ENCODE results near the gene PAX5. TPM values are rescaled to one million over a fixed set of nuclear protein-coding genes. Genes with fewer than 3 reads are reported as not detected.
"Not testable (repeated sequence)": the region's sequence is repeated elsewhere in the genome, so short reads cannot be mapped to it uniquely, and the experiment has no call there.

PAX5 gene
- total and polyA plus RNA-seq, 2 experiments from 2014 or later = not detected

GRCh38 chr9:37061768-37062167, 27.7 kb upstream of the PAX5 start:
- Histone ChIP-seq H3K27me3 (replicated peaks; ENCODE audit: insufficient read depth) (peaks cover 50% of the 10 kb centered on the region), H3K27ac (no peak overlapping the region), H3K4me3 (no peak overlapping the region), H3K9me2 (ENCODE audit: insufficient read depth) (no peaks in the 10 kb centered on the region), H2AFZ (no peak overlapping the region), H3K36me3 (ENCODE audit: low read depth) (no peaks in the 10 kb centered on the region), H3K9ac (no peak overlapping the region), H3K79me2 (ENCODE audit: insufficient read depth) (no peaks in the 10 kb centered on the region), H4K20me1 (ENCODE audit: insufficient read depth) (no peaks in the 10 kb centered on the region), H3K9me3 (ENCODE audit: low read depth) (no peaks in the 10 kb centered on the region), H3K4me1 (ENCODE audit: insufficient read depth) (no peaks in the 10 kb centered on the region), H3K4me2 (ENCODE audit: unreplicated experiment) (no peak overlapping the region), H3F3A (ENCODE audit: insufficient read depth) (no peaks in the 10 kb centered on the region)
- no peak for DNase-seq
- TF ChIP-seq EZH2phosphoT487 (IDR thresholded peaks at IDR 0.05; ENCODE audit: insufficient read depth, low read depth) = no peak
- TF ChIP-seq EZH2 (IDR thresholded peaks at IDR 0.05; ENCODE audit: insufficient read depth, poor library complexity, severe bottlenecking) = no peak
- in situ Hi-C loops (cut with MboI) = no loop called here
- WGBS, 2 experiments (ENCODE audit: low coverage in 1 of 2, low lambda C conversion rate in 2 of 2, missing lambda C conversion rate in 2 of 2) = 71 to 82% methylated on average over 2 of the region's 2 CpGs

GRCh38 chr9:37060833-37061232, 26.8 kb upstream of the PAX5 start:
- TF ChIP-seq EZH2phosphoT487 (IDR thresholded peaks at IDR 0.05; ENCODE audit: insufficient read depth, low read depth) (no peak), EZH2 (IDR thresholded peaks at IDR 0.05; ENCODE audit: insufficient read depth, poor library complexity, severe bottlenecking) (no peak)
- H3F3A ChIP-seq (ENCODE audit: insufficient read depth) = no peaks in the 10 kb centered on the region
- no peak overlapping the region for H3K9ac ChIP-seq
- H3K27me3 ChIP-seq (replicated peaks; ENCODE audit: insufficient read depth) = peaks cover 50% of the 10 kb centered on the region
- no peaks in the 10 kb centered on the region for H3K9me2 ChIP-seq (ENCODE audit: insufficient read depth)
- no peak overlapping the region for H3K4me3 ChIP-seq
- H3K4me1 ChIP-seq (ENCODE audit: insufficient read depth) = no peaks in the 10 kb centered on the region
- H3K9me3 ChIP-seq (ENCODE audit: low read depth) = no peaks in the 10 kb centered on the region
- no peak for DNase-seq
- in situ Hi-C loops (cut with MboI) = no loop called here
- H3K79me2 ChIP-seq (ENCODE audit: insufficient read depth) = no peaks in the 10 kb centered on the region
- no peak overlapping the region for H3K4me2 ChIP-seq (ENCODE audit: unreplicated experiment)
- H4K20me1 ChIP-seq (ENCODE audit: insufficient read depth) = no peaks in the 10 kb centered on the region; the same call in 1 of the 2 replicates
- no peak overlapping the region for H2AFZ ChIP-seq
- H3K36me3 ChIP-seq (ENCODE audit: low read depth) = no peaks in the 10 kb centered on the region
- no peak overlapping the region for H3K27ac ChIP-seq
- 43% methylated on average over 4 of the region's 4 CpGs for WGBS, 2 experiments (ENCODE audit: low coverage in 1 of 2, low lambda C conversion rate in 2 of 2, missing lambda C conversion rate in 2 of 2)

GRCh38 chr9:37056046-37056920, 22.2 kb upstream of the PAX5 start:
- no peaks in the 10 kb centered on the region for H3K36me3 ChIP-seq (ENCODE audit: low read depth)
- DNase-seq = no peak
- no peak overlapping the region for H3K27ac ChIP-seq
- H3K79me2 ChIP-seq (ENCODE audit: insufficient read depth) = no peaks in the 10 kb centered on the region
- H3K9me2 ChIP-seq (ENCODE audit: insufficient read depth) = no peaks in the 10 kb centered on the region
- H3F3A ChIP-seq (ENCODE audit: insufficient read depth) = no peaks in the 10 kb centered on the region
- H2AFZ ChIP-seq = no peak overlapping the region
- peaks cover 53% of the 10 kb centered on the region for H3K27me3 ChIP-seq (replicated peaks; ENCODE audit: insufficient read depth)
- H4K20me1 ChIP-seq (ENCODE audit: insufficient read depth) = no peaks in the 10 kb centered on the region; the same call in 1 of the 2 replicates
- 40 to 46% methylated on average over 2 of the region's 2 CpGs for WGBS, 2 experiments (ENCODE audit: low coverage in 1 of 2, low lambda C conversion rate in 2 of 2, missing lambda C conversion rate in 2 of 2)
- no peak overlapping the region for H3K4me2 ChIP-seq (ENCODE audit: unreplicated experiment)
- no peaks in the 10 kb centered on the region for H3K9me3 ChIP-seq (ENCODE audit: low read depth)
- no peak overlapping the region for H3K9ac ChIP-seq
- no peaks in the 10 kb centered on the region for H3K4me1 ChIP-seq (ENCODE audit: insufficient read depth)
- no peak overlapping the region for H3K4me3 ChIP-seq
- TF ChIP-seq EZH2phosphoT487 (IDR thresholded peaks at IDR 0.05; ENCODE audit: insufficient read depth, low read depth) = no peak
- TF ChIP-seq EZH2 (IDR thresholded peaks at IDR 0.05; ENCODE audit: insufficient read depth, poor library complexity, severe bottlenecking) = no peak
- in situ Hi-C loops (cut with MboI) = no loop called here

- H3K9ac ChIP-seq; in situ Hi-C loops (cut with MboI); H3K9me2 ChIP-seq (ENCODE audit: insufficient read depth); H3K9me3 ChIP-seq (ENCODE audit: low read depth); H3K36me3 ChIP-seq (ENCODE audit: low read depth); DNase-seq; H3K79me2 ChIP-seq (ENCODE audit: insufficient read depth); H3K4me3 ChIP-seq; H2AFZ ChIP-seq; H4K20me1 ChIP-seq (ENCODE audit: insufficient read depth); H3K4me1 ChIP-seq (ENCODE audit: insufficient read depth); H3K27ac ChIP-seq; H3F3A ChIP-seq (ENCODE audit: insufficient read depth); H3K4me2 ChIP-seq (ENCODE audit: unreplicated experiment): not testable (repeated sequence)
- H3K27me3 ChIP-seq (replicated peaks; ENCODE audit: insufficient read depth) = peaks cover 64% of the 10 kb centered on the region
- 25 to 26% methylated on average over 2 of the region's 2 CpGs for WGBS, 2 experiments (ENCODE audit: low coverage in 1 of 2, low lambda C conversion rate in 2 of 2, missing lambda C conversion rate in 2 of 2)
Observed at GRCh38 chr9:37054363-37054720, 20.3 kb upstream of the PAX5 start.
